DOHH2 (cell line): Measurements from ENCODE around the gene NLK.

Source experiments
- EZH2phosphoT487 ChIP-seq: fragments of 200-600 bp; sonication (generic); IDR thresholded peaks from 2 replicates; pipeline ENCODE4 v1.6.1; 2017; ENCODE audit warnings: borderline replicate concordance, mild to moderate bottlenecking, antibody characterized with exemption, low read length, moderate library complexity, mixed read lengths
- TF ChIP-seq, protein P1 (sequence below): fragments of 200-600 bp; sonication (generic); IDR thresholded peaks from one replicate; pipeline ENCODE4 v1.5.1; 2014; ENCODE audit warnings: antibody characterized with exemption, mild to moderate bottlenecking, low read depth, low read length; ENCODE audit not compliant: poor library complexity, severe bottlenecking

DNA sequence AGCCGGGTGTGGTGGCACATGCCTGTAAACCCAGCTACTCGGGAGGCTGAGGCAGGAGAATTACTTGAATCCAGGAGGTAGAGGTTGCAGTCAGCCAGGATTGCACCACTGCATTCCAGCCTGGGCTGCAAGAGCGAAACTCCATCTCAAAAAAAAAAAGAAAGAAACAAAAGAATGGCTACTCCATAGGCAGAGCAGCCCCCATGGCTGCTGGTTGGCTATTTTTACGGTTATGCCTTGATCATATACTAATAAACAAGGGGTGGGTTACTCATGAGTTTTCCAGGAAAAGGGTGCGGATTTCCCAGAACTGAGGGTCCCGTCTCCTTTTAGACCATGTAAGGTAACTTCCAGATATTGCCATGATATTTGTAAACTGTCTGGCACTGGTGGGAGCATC lies 200.3 kb downstream of the NLK start:
- TF ChIP-seq, protein P1, sequence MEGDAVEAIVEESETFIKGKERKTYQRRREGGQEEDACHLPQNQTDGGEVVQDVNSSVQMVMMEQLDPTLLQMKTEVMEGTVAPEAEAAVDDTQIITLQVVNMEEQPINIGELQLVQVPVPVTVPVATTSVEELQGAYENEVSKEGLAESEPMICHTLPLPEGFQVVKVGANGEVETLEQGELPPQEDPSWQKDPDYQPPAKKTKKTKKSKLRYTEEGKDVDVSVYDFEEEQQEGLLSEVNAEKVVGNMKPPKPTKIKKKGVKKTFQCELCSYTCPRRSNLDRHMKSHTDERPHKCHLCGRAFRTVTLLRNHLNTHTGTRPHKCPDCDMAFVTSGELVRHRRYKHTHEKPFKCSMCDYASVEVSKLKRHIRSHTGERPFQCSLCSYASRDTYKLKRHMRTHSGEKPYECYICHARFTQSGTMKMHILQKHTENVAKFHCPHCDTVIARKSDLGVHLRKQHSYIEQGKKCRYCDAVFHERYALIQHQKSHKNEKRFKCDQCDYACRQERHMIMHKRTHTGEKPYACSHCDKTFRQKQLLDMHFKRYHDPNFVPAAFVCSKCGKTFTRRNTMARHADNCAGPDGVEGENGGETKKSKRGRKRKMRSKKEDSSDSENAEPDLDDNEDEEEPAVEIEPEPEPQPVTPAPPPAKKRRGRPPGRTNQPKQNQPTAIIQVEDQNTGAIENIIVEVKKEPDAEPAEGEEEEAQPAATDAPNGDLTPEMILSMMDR = no peak
- no peak for TF ChIP-seq EZH2phosphoT487
